ENCODE measurements around the gene RFX1. TPM values are rescaled to one million over a fixed set of nuclear protein-coding genes. Genes with fewer than 3 reads are reported as not detected.

The RFX1 gene
- total and polyA plus RNA-seq, 9 of the 15 experiments (the other 6 are each of a cell fraction or from before 2014, with no cell fraction given), result 0.14 to 19.3 (median 1.2) TPM

GRCh38 chr19:14005349-14006084 is 603 bp downstream of the RFX1 start (continued):
- TF ChIP-seq ZNF444 (CRISPR knock-in tag; IDR thresholded peaks at IDR 0.05) (no peak), NFE2 (IDR thresholded peaks at IDR 0.05; ENCODE audit: low read depth) (no peak), RUNX1 (IDR thresholded peaks at IDR 0.05; ENCODE audit: low read depth) (no peak), REST (IDR thresholded peaks at IDR 0.05; ENCODE audit: borderline replicate concordance) (no peak), REST (CRISPR knock-in tag; IDR thresholded peaks at IDR 0.05; ENCODE audit: low read depth) (no peak), CBX5 (IDR thresholded peaks at IDR 0.05; ENCODE audit: borderline replicate concordance, low read depth) (no peak), PTTG1 (tag; IDR thresholded peaks at IDR 0.05; ENCODE audit: low read depth) (no peak), NFIX (CRISPR knock-in tag; IDR thresholded peaks at IDR 0.05; ENCODE audit: low read depth) (no peak), TAF15 (IDR thresholded peaks at IDR 0.05; ENCODE audit: low read depth, low read length) (no peak), MCM3 (IDR thresholded peaks at IDR 0.05) (no peak), POLR2H (tag; IDR thresholded peaks at IDR 0.05; ENCODE audit: low read depth) (peak; percentile 72; the same call in 1 of the 2 replicates), XRCC5 (IDR thresholded peaks at IDR 0.05; ENCODE audit: low read depth, low read length) (peak; percentile 64; the same call in 1 of the 2 replicates), DDX20 (tag; IDR thresholded peaks at IDR 0.05; ENCODE audit: low read depth) (no peak), ZNF717 (CRISPR knock-in tag; IDR thresholded peaks at IDR 0.05) (no peak), USF2 (CRISPR knock-in tag; IDR thresholded peaks at IDR 0.05) (no peak)
- TF ChIP-seq, protein P1, sequence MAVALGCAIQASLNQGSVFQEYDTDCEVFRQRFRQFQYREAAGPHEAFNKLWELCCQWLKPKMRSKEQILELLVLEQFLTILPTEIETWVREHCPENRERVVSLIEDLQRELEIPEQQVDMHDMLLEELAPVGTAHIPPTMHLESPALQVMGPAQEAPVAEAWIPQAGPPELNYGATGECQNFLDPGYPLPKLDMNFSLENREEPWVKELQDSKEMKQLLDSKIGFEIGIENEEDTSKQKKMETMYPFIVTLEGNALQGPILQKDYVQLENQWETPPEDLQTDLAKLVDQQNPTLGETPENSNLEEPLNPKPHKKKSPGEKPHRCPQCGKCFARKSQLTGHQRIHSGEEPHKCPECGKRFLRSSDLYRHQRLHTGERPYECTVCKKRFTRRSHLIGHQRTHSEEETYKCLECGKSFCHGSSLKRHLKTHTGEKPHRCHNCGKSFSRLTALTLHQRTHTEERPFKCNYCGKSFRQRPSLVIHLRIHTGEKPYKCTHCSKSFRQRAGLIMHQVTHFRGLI (CRISPR knock-in tag; IDR thresholded peaks at IDR 0.05), result no peak
- TF ChIP-seq, protein P2, sequence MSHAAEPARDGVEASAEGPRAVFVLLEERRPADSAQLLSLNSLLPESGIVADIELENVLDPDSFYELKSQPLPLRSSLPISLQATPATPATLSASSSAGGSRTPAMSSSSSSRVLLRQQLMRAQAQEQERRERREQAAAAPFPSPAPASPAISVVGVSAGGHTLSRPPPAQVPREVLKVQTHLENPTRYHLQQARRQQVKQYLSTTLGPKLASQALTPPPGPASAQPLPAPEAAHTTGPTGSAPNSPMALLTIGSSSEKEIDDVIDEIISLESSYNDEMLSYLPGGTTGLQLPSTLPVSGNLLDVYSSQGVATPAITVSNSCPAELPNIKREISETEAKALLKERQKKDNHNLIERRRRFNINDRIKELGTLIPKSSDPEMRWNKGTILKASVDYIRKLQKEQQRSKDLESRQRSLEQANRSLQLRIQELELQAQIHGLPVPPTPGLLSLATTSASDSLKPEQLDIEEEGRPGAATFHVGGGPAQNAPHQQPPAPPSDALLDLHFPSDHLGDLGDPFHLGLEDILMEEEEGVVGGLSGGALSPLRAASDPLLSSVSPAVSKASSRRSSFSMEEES (CRISPR knock-in tag; IDR thresholded peaks at IDR 0.05), result no peak
